ENCODE data around the gene ASPM. TPM values are rescaled to one million over a fixed set of nuclear protein-coding genes. Genes with fewer than 3 reads are reported as not detected.

The ASPM gene
- total and polyA plus RNA-seq, 8 donors = 1.1 to 46.2 (median 21.8) TPM

- H3K9me3 ChIP-seq = no peaks in the 10 kb centered on the region
- DNase-seq = no peak
- intact Hi-C loops (cut with DNase I) = no loop called here
- no peaks in the 10 kb centered on the region for H3K4me1 ChIP-seq
- H3K27ac ChIP-seq = no peak overlapping the region
- H3K36me3 ChIP-seq = no peaks in the 10 kb centered on the region
- no peak overlapping the region for H3K4me3 ChIP-seq
- no peak for ATAC-seq
- no peaks in the 10 kb centered on the region for H3K27me3 ChIP-seq
- TF ChIP-seq CTCF (IDR thresholded peaks at IDR 0.05) = no peak
Observed at GRCh38 chr1:197137322-197137721, 9.1 kb downstream of the ASPM start.

- DNase-seq (no peak), ATAC-seq (peak; percentile 77)
- no peak overlapping the region for H3K4me3 ChIP-seq
- no peak overlapping the region for H3K27ac ChIP-seq
- H3K9me3 ChIP-seq = no peaks in the 10 kb centered on the region
- peaks cover 0 to 6% of the 10 kb centered on the region in 2 donors for H3K36me3 ChIP-seq
- no peaks in the 10 kb centered on the region for H3K27me3 ChIP-seq
- intact Hi-C loops (cut with DNase I) = no loop called here
- H3K4me1 ChIP-seq = no peaks in the 10 kb centered on the region
- no peak for TF ChIP-seq CTCF (IDR thresholded peaks at IDR 0.05)
Observed at GRCh38 chr1:197130677-197131304, 15.7 kb downstream of the ASPM start.

- H3K9me3 ChIP-seq = no peaks in the 10 kb centered on the region
- ATAC-seq = no peak
Observed at GRCh38 chr1:197129698-197130097, 16.8 kb downstream of the ASPM start.

GRCh38 chr1:197127246-197127912, 19.1 kb downstream of the ASPM start:
- intact Hi-C loops (cut with DNase I) = no loop called here
- Histone ChIP-seq H3K27ac (no peak overlapping the region), H3K4me1 (no peaks in the 10 kb centered on the region), H3K4me3 (no peak overlapping the region), H3K9me3 (no peaks in the 10 kb centered on the region), H3K27me3 (no peaks in the 10 kb centered on the region), H3K36me3 (peaks cover 0 to 6% of the 10 kb centered on the region in 2 donors)
- TF ChIP-seq CTCF (IDR thresholded peaks at IDR 0.05) = no peak
- no peak for ATAC-seq
- DNase-seq = peak in 2 of 4 donors; percentile 27 to 38

More at GRCh38 chr1:197129698-197130097, 16.8 kb downstream of the ASPM start:
- Histone ChIP-seq H3K4me1 (no peaks in the 10 kb centered on the region), H3K27ac (no peak overlapping the region), H3K36me3 (peaks cover 0 to 6% of the 10 kb centered on the region in 2 donors), H3K4me3 (no peak overlapping the region), H3K27me3 (no peaks in the 10 kb centered on the region)
- DNase-seq = no peak
- intact Hi-C loops (cut with DNase I) = no loop called here
- TF ChIP-seq CTCF (IDR thresholded peaks at IDR 0.05) = no peak

- intact Hi-C loops (cut with DNase I) = no loop called here
- Histone ChIP-seq H3K4me1 (no peaks in the 10 kb centered on the region), H3K27ac (no peak overlapping the region), H3K36me3 (peaks cover 0 to 6% of the 10 kb centered on the region in 2 donors), H3K4me3 (no peak overlapping the region), H3K27me3 (no peaks in the 10 kb centered on the region), H3K9me3 (no peaks in the 10 kb centered on the region)
- DNase-seq = no peak
- TF ChIP-seq CTCF (IDR thresholded peaks at IDR 0.05) = no peak
- no peak for ATAC-seq
Observed at GRCh38 chr1:197126691-197127090, 19.8 kb downstream of the ASPM start.

Data from left lung (tissue), 10 donors.